A549 (cell line): ENCODE measurements around the gene SLC26A4. TPM values are rescaled to one million over a fixed set of nuclear protein-coding genes. Genes with fewer than 3 reads are reported as not detected.

ENCODE experiments used
- ATAC-seq, 2 experiments: fragments of 200-7000 bp in 1 of 2; fragments of >200 bp in 1 of 2; cut with Nextera tagmentation in 1 of 2; cut with Tn5 transposase in 1 of 2; 3 replicates each; pipeline versions ENCODE4 v1.8.0 to v1.9.1; 2018 to 2020; ENCODE audit warnings: mild to moderate bottlenecking in 1 of 2, moderate library complexity in 1 of 2
- CTCF ChIA-PET: fragments of 300-600 bp; sonication (Branson Sonifier 250); formaldehyde crosslinking; extraction: SDS; loops from one replicate; lab custom pipeline; 2021; ENCODE audit warnings: antibody characterized with exemption, inconsistent platforms; lab: Yijun Ruan, JAX
- POLR2A ChIA-PET: fragments of 350-600 bp; formaldehyde crosslinking; extraction: SDS; loops from one replicate; lab custom pipeline; 2021; ENCODE audit warnings: antibody characterized with exemption, inconsistent platforms; lab: Yijun Ruan, JAX
- DNase-seq, 2 experiments: peaks; one replicate each; pipeline versions ENCODE4 v3.0.0 to v3.0.0-alpha.2; 2011 to 2016; ENCODE audit warnings: low read depth in 1 of 2, low spot score in 1 of 2
- FAIRE-seq: peaks from 2 replicates; lab custom pipeline; 2011; peaks lifted over from hg19 to GRCh38; lab: Jason Lieb, UNC
- H3K27ac ChIP-seq, 2 experiments: fragments of >200 bp; sonication (Bioruptor Twin); formaldehyde crosslinking; 3 replicates each; pipeline ENCODE4 v1.5.1; 2016 to 2017
- H3K4me1 ChIP-seq: fragments of >200 bp; sonication (Bioruptor Twin); formaldehyde crosslinking; 3 replicates; pipeline ENCODE4 v1.6.1; 2016
- H3K4me2 ChIP-seq: fragments of >200 bp; sonication (Bioruptor Twin); formaldehyde crosslinking; 3 replicates; pipeline ENCODE4 v1.6.1; 2016
- H3K4me3 ChIP-seq: fragments of >200 bp; sonication (Bioruptor Twin); formaldehyde crosslinking; 3 replicates; pipeline ENCODE4 v1.5.1; 2016
- H3K9me3 ChIP-seq: fragments of >200 bp; sonication (Bioruptor Twin); formaldehyde crosslinking; 3 replicates; pipeline ENCODE4 v1.6.1; 2016
- CBX2 ChIP-seq: fragments of 200-600 bp; sonication (generic); IDR thresholded peaks from 2 replicates; pipeline ENCODE4 v1.6.1; 2016; ENCODE audit warnings: low read depth, mild to moderate bottlenecking, borderline replicate concordance
- CBX8 ChIP-seq: fragments of 200-600 bp; sonication (generic); IDR thresholded peaks from 2 replicates; pipeline ENCODE4 v1.6.1; 2016
- CHD2 ChIP-seq: fragments of 150-350 bp; IDR thresholded peaks from 2 replicates; pipeline ENCODE4 v1.6.1; 2014; ENCODE audit warnings: low read length; ENCODE audit not compliant: partially characterized antibody
- CTCF ChIP-seq: fragments of >200 bp; sonication (Bioruptor Twin); formaldehyde crosslinking; IDR thresholded peaks from 3 replicates; pipeline ENCODE4 v1.5.1; 2016
- E2F6 ChIP-seq: IDR thresholded peaks from 2 replicates; pipeline ENCODE4 v1.6.1; 2012; ENCODE audit warnings: low read depth, borderline replicate concordance
- EHMT2 ChIP-seq: fragments of 200-600 bp; sonication (generic); IDR thresholded peaks from 2 replicates; pipeline ENCODE4 v1.6.1; 2016; ENCODE audit warnings: antibody characterized with exemption, low read depth, mild to moderate bottlenecking, moderate library complexity
- ELK1 ChIP-seq: fragments of 150-350 bp; IDR thresholded peaks from 2 replicates; pipeline ENCODE4 v1.6.1; 2014; ENCODE audit warnings: low read depth, mild to moderate bottlenecking, low read length
- EP300 ChIP-seq, 2 experiments: fragments of >200 bp; sonication (Bioruptor Twin); formaldehyde crosslinking; IDR thresholded peaks; 2 replicates in 1 of 2; 3 replicates in 1 of 2; pipeline ENCODE4 v1.6.1; 2016 to 2017
- HOXB13 ChIP-seq: fragments of 250-450 bp; sonication (Bioruptor Pico); IDR thresholded peaks from 2 replicates; pipeline ENCODE4 v1.5.0; 2020; ENCODE audit warnings: low read depth, mild to moderate bottlenecking, moderate library complexity
- JUNB ChIP-seq: fragments of >200 bp; sonication (Bioruptor Twin); formaldehyde crosslinking; IDR thresholded peaks from 2 replicates; pipeline ENCODE4 v1.6.1; 2016
- KDM5A ChIP-seq: fragments of 200-600 bp; sonication (generic); IDR thresholded peaks from 2 replicates; pipeline ENCODE4 v1.6.1; 2016; ENCODE audit warnings: antibody characterized with exemption, mild to moderate bottlenecking
- MAFK ChIP-seq: fragments of 450-650 bp; IDR thresholded peaks from 2 replicates; pipeline ENCODE4 v1.6.1; 2014; ENCODE audit not compliant: partially characterized antibody
- MYC ChIP-seq: IDR thresholded peaks from 2 replicates; pipeline ENCODE4 v1.6.1; 2012; ENCODE audit warnings: mild to moderate bottlenecking, inconsistent platforms, low read length, improper control_type of control experiment, borderline replicate concordance
- NR3C1 ChIP-seq: fragments of >200 bp; sonication (Bioruptor Twin); formaldehyde crosslinking; IDR thresholded peaks from 3 replicates; pipeline ENCODE4 v1.6.1; 2017
- PHF8 ChIP-seq: fragments of 200-600 bp; sonication (generic); IDR thresholded peaks from 2 replicates; pipeline ENCODE4 v1.6.1; 2016; ENCODE audit warnings: low read depth, mild to moderate bottlenecking, antibody characterized with exemption, moderate library complexity, borderline replicate concordance
- POLR2A ChIP-seq: IDR thresholded peaks from 2 replicates; pipeline ENCODE4 v1.6.1; 2012; ENCODE audit warnings: mild to moderate bottlenecking, low read length
- RCOR1 ChIP-seq: fragments of 150-350 bp; IDR thresholded peaks from 2 replicates; pipeline ENCODE4 v1.6.1; 2014; ENCODE audit warnings: antibody characterized with exemption, low read length, low read depth
- RNF2 ChIP-seq: fragments of 200-600 bp; sonication (generic); IDR thresholded peaks from 2 replicates; pipeline ENCODE4 v1.6.1; 2016; ENCODE audit warnings: low read depth, mild to moderate bottlenecking, antibody characterized with exemption, moderate library complexity, borderline replicate concordance
- SMC3 ChIP-seq: fragments of >200 bp; sonication (Bioruptor Twin); formaldehyde crosslinking; IDR thresholded peaks from 3 replicates; pipeline ENCODE4 v1.6.1; 2018; ENCODE audit warnings: inconsistent platforms
- USF2 ChIP-seq: fragments of 450-650 bp; IDR thresholded peaks from 2 replicates; pipeline ENCODE4 v1.6.1; 2014; ENCODE audit warnings: antibody characterized with exemption
- WGBS: methylation state at CpG from one replicate; pipeline ENCODE4 v1.1.6; 2017; ENCODE audit errors: missing lambda C conversion rate; 5-methylcytosine and 5-hydroxymethylcytosine counted together
- polyA plus RNA-seq, 4 experiments: library from polyadenylated mRNA; depleted of rRNA in 3 of 4; stranded (reverse); fragments of >200 nt; fragmentation: RNase III in 1 of 4; extraction: RNeasy Plus Mini Kit Qiagen cat#74134 plus additional on column Dnase treatment in 1 of 4; gene quantifications; 2 replicates in 3 of 4; 3 replicates in 1 of 4; pipeline ENCODE4 v1.2.3, GENCODE V29; 2011 to 2017

Gene SLC26A4
- polyA plus RNA-seq, 2 of the 4 experiments (the other 2 are of a cell fraction), result 0.21 to 0.43 TPM

DNA sequence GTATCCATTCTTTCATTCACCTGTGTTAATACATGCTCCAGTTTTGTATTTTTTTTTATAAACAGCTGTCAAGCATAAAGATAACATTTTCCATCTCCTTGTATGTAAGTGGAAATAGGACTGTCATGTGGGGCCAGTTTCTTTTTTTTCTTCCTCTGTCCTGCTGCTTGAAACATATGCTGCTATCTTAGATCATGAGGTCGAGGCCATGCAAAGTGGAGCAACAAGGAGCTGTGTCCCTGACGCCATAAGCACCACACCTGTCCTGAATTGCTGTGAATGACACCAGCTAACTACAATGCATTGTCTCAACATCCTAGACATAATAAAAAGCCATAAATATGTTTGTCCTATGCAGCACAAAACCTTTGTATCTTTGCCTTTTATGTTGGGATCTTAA lies 37.7 kb upstream of the SLC26A4 start:
- Histone ChIP-seq H3K4me1 (no peaks in the 10 kb centered on the region), H3K9me3 (no peaks in the 10 kb centered on the region), H3K27ac (no peak overlapping the region), H3K4me2 (no peak overlapping the region), H3K4me3 (no peak overlapping the region)
- no peak for TF ChIP-seq PHF8
- no peak for TF ChIP-seq RNF2
- TF ChIP-seq USF2, result no peak
- no peak for TF ChIP-seq CTCF
- no peak for TF ChIP-seq POLR2A
- TF ChIP-seq CHD2, result no peak
- TF ChIP-seq RCOR1, result no peak
- no peak for TF ChIP-seq SMC3
- FAIRE-seq (no peak), ATAC-seq (no peak), DNase-seq (no peak)
- CTCF ChIA-PET, result no interaction called here
- 84% methylated on average over 2 of the region's 2 CpGs for WGBS
- POLR2A ChIA-PET, result no interaction called here

GRCh38 chr7:107627002-107627401 lies 33.6 kb upstream of the SLC26A4 start:
- POLR2A ChIA-PET, result no interaction called here
- no peak overlapping the region for H3K27ac ChIP-seq
- TF ChIP-seq KDM5A, result no peak
- TF ChIP-seq EP300 (IDR thresholded peaks at IDR 0.05), result no peak
- no peak for TF ChIP-seq CTCF
- TF ChIP-seq EHMT2, result no peak
- TF ChIP-seq HOXB13 (CRISPR knock-in tag), result no peak
- TF ChIP-seq ELK1, result no peak
- no peak for TF ChIP-seq CBX8
- TF ChIP-seq MAFK, result no peak
- TF ChIP-seq RNF2, result no peak
- TF ChIP-seq SMC3, result no peak
- no peak for TF ChIP-seq E2F6
- TF ChIP-seq JUNB, result no peak
- no peak for TF ChIP-seq MYC
- TF ChIP-seq CBX2, result no peak
- no peak for TF ChIP-seq NR3C1
- TF ChIP-seq, all 56 proteins: peak for 0
- DNase-seq, result no peak
- no peak for FAIRE-seq
- Histone ChIP-seq H3K4me3 (no peak overlapping the region), H3K4me2 (no peak overlapping the region), H3K4me1 (no peaks in the 10 kb centered on the region), H3K9me3 (no peaks in the 10 kb centered on the region)
- WGBS, result 85% methylated on average over 4 of the region's 4 CpGs
- CTCF ChIA-PET, result no interaction called here
- ATAC-seq, result no peak
